ENCODE data around the gene ZFYVE21. TPM values are rescaled to one million over a fixed set of nuclear protein-coding genes. Genes with fewer than 3 reads are reported as not detected.

Gene ZFYVE21
- polyA plus RNA-seq, 1 donor = 54.0 TPM

DNA sequence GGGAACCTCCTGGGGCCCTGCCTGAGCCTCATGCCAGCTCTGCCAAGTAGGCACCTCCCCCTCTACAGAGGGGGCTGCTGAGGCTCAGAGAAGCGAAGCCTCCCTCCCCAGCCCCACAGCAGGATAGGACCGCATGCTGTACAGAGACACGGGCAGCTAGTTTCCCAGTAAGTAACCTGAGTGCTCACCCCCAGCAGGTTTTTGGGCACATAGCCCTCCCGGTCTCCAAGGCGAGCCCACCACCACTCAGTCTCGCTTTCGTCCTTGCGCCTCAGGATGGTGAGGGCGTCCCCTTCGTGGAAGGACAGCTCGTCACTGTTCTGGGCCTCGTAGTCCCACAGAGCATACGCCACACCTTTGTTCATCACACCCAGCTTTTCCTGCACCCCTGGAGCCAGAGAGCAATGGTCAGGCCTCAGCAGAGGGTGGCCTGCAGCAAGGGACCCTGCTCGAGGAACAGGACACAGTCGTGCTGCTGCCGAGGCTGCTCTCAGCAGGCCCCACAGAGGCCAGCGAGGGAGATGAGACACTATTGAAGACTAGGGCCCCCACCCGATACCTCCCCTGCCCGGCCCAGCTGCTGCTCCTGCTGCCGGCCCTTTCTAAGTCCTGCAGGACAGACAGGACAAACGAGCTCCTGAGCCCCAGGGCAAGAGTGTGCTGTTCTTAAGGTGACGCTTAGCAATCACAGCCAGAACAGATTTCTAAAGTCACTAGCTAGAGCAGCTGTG lies 20.4 kb downstream of the ZFYVE21 start:
- no peak for DNase-seq

DNA sequence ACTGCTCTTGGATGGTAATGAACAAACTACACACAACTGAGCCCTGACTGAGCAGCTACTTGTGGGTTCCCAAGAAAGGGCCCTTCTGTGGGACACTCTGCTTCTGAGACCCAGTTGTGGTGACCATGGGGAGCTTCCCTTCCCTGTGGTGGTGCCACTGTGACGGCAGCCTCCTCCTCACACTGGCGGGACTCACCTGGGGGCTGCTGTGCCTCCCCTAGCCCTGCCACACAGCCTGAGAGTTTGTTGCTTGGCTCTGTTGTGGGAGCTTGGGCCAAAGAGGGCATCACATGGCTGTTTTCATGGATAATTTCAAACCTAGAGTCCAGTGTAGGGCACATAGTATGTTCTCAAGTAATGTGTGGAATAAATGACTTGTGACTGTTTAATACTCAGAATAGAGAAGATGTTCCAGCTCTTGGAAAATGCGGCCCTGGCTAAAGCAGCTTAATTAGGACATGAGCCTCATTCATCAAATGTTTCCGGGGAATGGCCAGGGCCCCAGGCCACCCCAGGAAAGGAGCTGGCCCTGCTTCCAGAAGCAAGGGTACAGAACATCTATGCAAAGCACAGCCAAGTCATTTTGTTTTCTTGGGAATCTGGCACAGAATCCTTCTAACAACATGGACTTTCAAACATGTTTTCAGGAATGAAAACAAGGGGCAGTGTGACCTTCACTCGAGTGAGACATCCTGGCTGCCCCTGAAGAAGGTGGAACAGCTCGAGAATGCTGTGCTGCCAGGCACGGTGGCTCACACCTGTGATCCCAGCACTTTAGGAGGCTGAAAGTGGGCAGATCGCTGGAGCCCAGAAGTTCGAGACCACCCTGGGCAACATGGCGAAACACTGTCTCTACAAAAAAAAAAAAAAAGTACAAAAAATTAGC lies 21.2 kb downstream of the ZFYVE21 start:
- no peak for DNase-seq

DNA sequence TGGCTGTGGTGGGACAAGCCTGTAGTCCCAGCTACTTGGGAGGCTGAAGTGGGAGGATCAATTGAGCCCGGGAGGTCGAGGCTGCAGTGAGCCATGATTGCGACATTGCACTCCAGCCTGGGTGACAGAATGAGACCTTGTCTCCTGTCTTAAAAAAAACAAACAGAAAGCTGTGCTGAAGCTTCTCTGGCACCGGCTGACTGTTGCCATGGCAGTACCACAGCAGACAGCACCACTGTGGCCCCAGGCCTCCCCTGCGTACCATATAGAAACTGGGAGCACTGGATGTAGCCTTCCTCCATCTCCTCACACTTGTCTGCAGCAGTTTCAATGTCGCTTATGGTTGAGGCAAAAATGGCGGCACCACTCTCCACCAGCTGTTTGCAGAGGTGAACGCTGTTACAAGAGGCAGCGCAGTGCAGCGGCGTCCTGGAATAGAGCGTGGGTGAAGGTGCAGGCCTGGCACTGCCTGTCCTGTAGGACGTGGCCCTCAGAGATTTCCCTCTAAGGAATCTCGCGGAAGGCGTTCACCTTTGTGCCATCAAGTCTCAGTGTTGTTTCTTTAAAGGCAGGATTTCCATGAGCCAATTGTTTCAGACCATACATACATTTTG lies 21.9 kb downstream of the ZFYVE21 start:
- no peak for DNase-seq

DNA sequence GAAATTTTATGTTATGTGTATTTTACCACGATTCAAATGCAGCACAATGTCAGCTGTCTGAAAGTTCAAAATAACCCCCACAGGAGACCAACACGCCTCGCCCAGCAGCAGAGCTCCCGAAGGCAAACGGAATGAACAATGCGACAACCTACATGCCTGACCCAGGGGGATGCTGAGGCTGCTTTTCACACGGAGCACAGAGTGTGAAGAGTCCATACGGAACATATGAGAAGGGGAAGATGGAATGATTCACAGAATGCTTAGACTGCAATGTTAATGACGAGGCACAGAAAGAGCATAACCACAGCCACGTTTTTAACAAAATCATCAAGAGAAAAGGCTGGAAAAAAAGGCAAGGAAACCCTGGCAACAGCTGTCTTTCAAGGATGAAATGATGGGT lies 22.6 kb downstream of the ZFYVE21 start:
- no peak for DNase-seq

DNA sequence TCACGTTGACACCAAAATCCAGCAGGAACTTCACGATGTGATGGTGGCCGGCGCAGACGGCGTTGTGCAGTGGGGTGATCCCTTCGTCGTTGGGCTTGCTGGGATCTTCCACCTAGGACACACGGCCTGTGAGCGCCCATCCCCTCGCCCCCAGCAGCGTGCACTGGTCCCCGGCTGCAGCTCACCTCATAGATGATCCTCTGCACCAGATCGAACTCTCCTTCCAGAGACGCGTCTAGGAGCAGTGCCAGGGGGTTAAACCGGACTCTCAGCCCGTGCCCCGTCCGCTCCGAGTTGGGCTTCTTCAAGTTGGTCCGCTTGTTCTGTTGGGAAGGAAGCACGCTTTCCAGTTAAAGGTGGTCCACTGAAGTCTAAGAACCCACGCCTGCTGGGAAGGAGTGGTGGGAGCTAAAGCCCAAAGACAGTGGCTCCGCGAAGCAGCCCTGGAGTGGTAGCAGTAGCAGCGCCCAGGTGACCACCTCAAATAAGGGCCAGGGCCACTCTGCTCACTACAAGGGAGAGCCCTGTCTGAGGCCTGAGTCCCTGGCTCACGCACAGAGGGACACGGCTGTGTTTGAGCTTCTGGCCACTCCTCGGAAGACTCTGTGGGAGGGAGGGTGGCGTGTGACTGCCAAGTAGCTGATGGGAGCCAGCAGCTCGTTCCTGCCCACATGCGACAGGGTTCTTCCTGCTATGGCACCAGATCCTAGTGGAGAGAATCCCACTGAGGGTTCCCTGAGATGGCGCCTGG lies 23.3 kb downstream of the ZFYVE21 start:
- DNase-seq = no peak

DNA sequence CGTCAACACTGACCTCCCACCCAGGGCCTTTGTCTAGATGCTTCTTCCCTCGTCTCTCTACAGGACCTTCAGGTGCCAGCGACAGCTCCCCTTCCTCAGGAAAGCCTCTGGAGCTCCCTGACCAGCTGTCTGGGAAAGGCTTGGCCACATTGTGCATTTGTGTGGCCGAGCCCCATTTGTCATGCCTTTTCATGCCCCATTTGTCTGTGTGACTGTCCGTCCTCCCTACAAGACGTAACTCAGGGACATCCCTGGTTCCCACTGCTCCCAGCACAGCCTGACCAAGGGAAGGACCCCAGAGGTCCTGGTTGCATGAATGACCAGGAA lies 23.8 kb downstream of the ZFYVE21 start:
- no peak for DNase-seq

DNA sequence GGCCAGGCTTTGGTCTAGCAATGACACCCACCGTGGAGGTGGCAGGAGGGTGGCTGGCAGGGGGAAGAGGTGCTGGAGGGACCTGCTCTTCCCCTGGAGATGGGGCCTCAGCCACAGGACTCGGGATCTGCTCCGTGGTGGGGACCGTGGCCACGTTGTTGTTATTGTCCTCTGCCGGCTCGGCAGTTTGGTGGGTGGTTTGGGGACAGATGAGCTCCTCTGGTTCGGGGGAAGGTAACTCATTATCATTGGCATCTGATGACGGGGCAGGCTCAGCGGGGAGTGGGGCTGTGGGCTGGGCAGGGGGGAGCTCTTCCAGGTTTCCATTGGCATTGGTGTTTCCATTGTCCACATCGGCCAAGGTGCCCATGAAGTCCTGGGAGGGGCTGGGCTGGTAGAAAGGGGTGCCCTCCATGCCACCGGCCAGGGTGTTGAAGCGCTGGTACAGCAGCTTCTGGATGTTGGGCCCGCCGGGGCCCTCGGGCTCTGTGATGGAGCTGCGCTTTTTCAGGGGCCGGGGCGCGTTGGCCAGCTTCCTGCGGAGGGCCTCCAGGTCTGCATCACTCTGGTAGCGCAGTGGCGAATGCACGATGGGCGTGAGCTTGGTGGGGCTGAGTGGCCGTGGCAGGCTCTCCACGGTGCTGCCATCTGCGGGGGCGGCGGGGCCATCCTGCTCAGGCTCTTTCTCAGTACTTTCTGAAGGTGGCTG lies 24.3 kb downstream of the ZFYVE21 start:
- no peak for DNase-seq

DNA sequence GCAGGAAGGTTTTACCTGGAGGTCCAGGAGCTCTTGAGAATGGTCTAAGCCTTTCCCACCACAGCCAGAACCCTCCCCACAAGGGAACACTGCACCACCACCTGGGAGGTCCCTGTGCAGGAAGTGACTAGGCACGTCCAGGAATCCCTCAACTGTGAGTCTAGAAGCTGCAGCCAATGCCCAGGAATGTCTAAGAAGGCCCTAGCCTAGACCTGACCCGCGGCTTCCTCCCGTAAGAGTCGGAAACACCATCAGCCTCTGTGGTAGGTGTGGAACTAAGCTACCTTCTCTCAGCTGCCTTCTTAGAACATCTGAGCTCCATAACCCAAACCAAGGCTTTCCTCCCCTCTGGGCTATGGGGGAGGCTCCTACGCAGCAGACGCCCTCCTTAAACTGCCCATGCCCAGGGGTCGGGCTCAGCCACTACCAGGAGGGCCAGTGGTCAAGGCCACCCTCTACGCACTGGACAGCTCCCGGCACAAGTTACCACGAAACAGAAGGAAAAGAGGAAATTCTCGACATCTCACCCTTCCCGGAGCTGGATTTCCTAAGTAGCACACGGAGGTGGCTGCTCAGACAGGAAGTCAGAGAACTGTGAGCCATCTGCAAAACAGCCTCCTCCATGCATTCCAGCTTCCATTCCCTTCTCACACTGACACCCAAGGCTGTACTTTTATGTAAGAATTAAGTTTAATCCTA lies 25.5 kb downstream of the ZFYVE21 start:
- DNase-seq = no peak

DNA sequence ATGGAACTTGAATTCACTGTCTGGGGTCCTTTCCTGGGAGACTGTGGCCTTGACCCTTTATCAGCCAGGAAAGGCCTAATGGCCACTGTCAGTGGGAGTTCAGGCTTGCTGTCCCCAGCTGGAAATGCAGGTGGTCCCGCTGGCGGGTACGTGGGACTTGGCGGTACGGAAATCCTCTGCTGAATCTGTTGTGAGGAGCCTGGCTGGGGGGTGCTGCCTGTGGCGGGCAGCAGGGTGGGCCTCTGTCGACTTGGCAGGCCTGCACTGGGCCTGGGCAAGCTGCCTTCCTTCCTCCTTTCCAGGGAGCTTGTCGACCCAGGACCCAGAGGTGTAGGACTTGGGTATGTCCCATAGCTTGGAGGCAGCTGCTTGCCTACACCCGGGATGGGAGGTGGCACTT lies 26.3 kb downstream of the ZFYVE21 start:
- DNase-seq = no peak

DNA sequence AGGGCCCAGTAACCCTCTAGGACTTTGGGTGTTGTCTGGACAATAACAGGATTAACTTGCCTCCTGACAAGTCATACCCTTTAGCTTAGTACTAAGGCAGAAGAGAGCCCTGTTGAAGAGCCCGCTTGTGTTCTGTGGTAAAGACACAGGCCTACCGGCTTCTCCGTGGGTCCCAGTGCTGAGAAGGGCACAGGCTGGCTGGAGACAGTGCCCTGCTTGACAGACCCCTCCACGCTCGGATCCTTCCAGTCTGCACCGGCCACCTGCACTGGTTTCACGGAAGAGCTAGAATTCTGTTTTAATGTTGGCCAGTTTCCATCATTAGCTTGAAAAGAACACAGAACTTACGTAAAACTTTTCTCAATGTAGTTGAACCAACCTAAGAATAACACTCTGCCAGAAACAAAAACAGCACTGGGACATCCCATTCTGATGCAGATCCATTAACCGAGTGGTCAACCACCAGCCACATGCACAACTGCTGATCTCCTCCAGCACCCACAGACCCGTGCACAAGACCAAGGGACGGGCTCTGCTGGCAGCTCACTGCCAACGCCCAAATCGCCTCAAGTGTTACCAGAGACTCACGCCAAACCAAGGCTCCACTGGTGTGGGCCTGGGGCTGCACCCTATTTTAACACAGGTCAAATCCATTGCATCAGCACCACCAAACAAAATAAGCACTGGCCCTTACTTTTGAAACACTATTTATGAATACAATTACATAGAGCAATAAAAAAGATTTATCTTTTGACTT lies 27.1 kb downstream of the ZFYVE21 start:
- no peak for DNase-seq

DNA sequence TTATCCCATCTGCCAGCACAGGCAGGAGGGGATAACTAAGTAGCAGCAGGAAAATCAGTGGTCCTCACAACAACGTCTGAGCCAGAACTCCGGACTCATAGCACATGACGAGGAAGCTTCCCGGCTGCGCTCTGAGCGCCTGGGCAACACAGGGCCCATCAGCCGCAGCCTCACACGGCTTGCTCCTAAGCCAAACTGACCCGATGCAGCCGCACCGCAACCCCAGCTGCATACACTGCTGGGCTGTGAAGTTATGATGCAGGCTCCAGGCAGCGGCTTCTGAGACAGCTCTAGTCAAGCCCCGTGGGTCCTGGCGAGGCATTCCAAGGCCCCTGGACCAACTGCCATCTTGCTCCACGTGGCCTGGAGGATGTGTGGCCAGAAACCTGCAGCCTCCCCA lies 28.1 kb downstream of the ZFYVE21 start:
- DNase-seq = no peak

DNA sequence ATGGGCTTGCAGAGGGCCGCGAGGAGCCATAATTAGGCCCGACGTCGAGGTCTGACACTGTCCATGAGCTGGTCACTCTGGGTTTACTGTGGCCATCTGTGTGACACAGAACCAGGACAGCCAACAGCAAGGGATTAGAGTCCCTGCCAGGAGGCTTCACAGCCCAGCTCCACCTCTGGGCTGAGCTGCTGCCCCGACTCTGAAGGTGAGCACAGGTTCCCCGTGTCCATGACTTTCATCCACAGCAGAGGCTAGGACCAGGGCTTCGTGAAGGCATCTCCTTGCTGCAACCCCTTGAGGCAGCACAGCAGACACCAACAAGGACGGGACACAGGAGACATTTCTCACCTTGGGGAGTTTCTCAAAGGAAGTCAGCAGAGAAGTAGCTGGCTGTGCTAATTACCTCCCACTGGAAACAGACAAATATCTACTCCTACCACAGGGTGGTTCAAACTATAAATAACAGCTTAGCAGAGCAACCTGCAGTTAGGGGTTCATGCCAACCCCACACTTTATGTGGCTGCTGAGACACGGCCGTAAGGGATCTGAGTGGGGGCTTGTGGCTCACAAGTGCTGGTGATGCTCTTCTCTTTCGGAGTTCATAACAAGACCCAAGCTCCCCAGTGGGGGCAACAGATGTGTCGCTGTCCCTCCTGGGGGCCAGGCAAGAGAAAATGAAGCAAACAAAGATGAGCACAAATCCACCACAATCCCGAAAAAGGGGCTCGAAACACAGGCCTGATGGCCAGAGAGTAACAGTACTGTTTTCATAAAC lies 29.2 kb downstream of the ZFYVE21 start:
- DNase-seq = no peak

DNA sequence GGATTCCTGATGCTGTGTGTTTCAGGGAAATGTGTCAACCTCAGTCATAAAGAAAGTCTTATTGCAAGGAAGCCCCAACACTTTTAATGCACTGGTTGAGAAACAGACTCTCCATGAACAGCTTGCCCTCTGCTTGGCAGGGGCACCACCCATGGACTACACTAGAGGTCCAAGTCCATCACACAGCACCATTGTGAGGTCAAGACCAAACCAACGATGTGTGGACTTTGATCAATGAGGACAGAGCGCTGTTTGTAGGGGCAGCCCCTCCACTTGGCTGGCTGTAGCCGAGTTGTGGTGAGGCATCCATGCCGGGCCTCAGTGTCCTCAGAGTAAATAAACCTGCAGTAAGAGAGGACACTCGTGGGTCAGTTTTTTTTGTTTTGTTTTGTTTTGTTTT lies 29.8 kb downstream of the ZFYVE21 start:
- DNase-seq = no peak

DNA sequence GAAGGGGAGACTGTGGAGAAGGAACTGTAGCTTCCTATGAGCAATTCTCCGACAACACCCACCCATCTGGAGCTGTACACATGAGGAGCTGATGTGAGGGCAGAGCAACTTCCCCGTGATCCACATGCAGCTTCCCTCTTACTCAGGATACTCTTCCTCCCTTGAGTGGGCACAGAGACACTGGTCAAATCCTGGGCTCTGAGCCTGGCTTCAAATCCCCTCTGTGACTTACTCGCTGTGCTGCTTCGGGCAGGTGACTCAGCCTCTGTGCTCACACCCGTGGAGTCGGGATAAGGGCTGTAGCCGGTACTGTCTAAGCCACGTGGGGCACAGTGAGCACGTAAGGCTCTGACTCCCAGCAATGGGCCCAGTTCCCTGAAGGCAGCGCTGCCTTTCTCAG lies 31.1 kb downstream of the ZFYVE21 start:
- no peak for DNase-seq

DNA sequence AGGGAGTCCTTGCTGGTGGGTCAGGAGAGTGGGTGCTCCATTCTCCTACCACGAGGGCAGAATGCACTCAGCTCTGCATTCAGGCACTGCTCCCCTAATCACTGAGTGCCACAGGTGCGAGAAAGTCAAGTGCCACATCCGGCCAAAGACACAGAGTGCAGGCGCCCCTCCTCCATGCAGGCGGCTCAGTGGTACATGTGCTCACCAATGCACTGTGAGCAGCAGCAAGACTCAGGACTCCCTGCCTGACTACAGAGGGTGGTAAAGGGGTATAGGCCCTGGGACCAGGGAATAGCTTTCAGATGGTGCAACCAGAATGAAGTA lies 32.9 kb downstream of the ZFYVE21 start:
- no peak for DNase-seq

DNA sequence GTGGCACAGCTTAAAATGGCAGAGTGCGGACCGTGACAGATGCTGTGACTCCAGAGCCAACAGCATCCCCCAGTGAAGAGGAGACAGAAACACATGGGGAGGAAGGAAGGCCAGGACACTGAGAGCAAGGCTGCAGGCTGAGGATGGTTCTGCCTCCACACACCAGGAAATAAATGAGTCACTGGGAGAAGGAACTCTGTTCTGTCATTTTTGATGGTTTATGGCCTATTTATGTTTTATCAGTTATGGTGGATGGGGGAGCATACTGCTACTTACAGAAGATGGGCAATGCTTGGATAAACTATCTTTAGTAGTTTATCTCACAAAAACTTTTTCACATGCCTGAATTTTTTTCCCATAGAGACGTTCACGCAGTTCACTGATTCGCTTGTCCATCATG lies 33.8 kb downstream of the ZFYVE21 start:
- no peak for DNase-seq

DNA sequence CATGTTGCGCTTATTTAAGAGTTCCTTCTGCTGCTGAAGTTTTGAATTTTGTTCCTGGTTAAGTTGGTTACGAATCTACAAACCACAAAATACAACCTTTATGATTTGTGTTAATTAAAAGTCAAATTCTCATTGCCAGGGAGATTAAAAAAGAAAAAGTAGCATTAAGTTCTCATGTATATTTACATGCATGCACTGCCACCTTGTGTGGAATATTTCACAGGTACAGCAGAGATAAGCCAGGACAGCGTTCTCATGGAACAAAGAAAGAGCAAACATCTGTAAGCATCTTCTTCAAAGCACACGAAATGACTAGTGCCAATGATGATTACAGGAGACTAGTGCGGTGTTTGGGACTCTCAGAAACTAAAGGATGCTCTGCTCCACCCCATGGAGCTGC lies 34.2 kb downstream of the ZFYVE21 start:
- no peak for DNase-seq

DNA sequence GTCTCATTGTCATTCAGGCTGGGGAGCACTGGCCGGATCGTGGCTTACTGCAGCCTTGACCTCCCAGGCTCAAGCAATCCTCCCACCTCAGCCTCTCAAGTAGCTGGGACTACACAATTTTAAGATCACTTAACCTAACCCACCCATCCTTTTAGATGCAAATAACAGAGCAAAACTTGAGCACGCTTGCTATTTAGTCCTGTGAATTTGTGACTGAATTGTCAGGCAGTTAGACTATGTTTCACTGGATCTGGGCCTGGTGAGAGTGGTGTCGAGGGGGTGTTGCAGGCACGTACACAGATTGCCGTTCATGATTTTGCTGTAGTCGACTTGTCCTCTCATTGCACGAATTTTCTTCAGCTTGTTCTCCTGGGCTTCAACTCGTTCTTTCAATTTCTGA lies 38.2 kb downstream of the ZFYVE21 start:
- no peak for DNase-seq

DNA sequence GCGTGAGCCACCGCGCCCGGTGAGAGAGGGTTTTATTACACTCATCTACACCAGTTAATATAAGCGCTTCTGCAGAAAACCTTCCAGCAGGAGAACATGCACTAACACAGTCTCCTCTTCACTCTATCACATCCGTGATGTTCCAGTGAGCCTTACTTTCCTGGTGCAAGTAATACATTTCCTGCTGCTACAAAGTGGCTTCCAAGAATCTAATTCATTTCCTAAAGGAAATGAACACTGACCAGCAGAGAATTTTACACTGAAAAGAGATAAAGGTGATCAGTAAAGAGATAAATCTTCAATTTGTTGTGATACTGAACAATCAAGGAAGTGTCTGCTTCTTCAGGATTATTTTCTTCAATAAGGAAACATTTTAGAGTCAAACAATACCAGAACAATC lies 39.5 kb downstream of the ZFYVE21 start:
- DNase-seq = no peak

Measured in left kidney (tissue), 2 donors.